GM19043 (cell line): ENCODE measurements around the gene CYP2U1.
"Not testable (repeated sequence)": the region's sequence is repeated elsewhere in the genome, so short reads cannot be mapped to it uniquely, and the experiment has no call there.

ENCODE experiments used
- ATAC-seq: cut with Tn5 transposase; IDR thresholded peaks from one replicate; pipeline ENCODE4 v1.9.1; 2021; ENCODE audit warnings: low read depth; ENCODE audit not compliant: unreplicated experiment

Gene CYP2U1

DNA sequence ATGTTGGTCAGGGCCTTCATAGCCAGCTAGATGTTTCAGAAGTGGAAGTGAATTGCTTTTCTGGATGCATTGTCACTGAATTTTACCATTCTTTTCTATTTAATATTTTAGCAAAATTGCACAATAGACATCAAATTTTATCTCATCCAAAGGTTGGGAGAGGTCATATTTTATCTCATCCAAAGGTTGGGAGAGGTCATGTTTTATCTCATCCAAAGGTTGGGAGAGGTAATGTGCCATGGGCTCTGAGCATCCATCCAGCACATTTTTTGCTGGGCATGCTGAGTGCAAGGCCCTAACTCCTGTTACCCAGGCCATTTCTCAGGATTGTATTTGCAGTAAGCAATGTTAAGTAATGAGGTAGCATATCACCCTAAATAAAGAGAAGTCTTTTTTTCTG is 14.7 kb upstream of the CYP2U1 start:
- ATAC-seq, result no peak

- no peak for ATAC-seq
Observed at GRCh38 chr4:107917500-107917899, 13.8 kb upstream of the CYP2U1 start.

DNA sequence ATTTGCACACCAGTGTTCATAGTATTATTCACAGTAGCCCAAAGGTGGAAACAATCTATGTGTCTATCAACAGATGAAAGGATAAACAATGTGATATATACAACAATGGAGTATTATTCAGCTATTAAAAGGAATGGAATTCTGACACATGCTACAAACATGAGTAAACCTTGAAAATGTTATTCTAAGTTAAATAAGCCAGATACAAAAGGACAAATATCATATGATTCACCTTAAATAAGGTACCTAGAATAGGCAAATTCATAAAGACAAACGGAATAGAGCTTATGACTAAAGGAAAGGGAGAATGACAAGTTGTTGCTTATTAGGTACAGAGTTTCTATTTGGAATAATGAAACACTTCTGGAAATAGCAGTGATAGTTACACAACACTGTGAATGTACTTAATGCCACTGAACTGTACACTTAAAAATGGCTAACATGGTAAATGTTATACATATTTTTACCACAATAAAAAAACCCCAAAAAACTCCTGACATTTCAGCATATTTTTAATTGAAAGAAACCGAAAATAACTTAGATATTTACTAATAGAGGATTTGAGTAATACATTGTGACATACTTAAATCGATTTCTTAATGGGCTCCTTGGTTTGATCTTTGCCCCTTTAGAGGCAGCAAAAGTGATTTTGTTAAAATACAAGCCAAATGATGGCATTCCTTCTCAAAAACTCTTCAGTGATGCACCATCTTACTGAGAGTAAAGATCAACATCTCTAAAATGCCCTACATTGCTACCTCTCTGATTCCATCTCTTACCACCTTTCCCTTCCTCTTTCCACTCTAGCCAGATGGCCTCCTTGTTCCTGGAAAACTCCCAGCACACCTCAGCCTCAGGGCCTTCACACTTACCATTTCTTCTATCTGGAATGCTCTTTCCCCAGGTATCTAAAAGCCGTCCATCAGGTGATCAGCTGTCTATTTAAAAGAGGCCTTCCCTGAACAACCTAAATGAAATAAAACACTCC is 8.6 kb upstream of the CYP2U1 start:
- no peak for ATAC-seq

DNA sequence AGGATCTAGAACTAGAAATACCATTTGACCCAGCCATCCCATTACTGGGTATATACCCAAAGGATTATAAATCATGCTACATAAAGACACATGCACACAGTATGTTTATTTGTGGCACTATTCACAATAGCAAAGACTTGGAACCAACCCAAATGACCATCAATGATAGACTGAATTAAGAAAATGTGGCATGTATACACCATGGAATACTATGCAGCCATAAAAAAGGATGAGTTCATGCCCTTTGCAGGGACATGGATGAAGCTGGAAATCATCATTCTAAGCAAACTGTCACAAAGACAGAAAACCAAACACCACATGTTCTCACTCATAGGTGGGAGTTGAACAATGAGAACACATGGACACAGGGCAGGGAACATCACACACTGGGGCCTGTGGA is 5.6 kb upstream of the CYP2U1 start:
- ATAC-seq, result not testable (repeated sequence)

GRCh38 chr4:107926875-107927274 is 4.5 kb upstream of the CYP2U1 start:
- ATAC-seq, result not testable (repeated sequence)

- ATAC-seq, result peak; percentile 19
Observed at GRCh38 chr4:107931775-107932321, 499 bp downstream of the CYP2U1 start.

GRCh38 chr4:107935246-107935645 is 3.9 kb downstream of the CYP2U1 start:
- ATAC-seq, result no peak

DNA sequence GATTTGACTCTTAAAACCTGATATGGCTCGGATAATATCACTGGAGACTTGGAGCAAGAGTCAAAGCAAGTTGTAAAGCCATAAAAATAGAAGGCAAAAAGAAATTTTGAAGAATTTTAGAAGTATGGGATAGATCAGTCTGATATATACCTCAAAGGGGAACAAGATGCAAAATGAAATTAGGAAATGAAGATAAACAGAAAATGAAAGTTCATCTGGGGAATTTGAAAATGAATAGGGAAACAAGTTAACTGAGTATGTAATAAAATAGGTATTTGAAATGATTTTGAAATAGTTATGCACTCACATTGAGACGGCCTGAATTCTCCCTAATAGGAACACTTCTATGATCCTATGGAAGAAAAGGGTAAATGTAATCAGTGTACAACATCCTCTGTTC is 5.7 kb downstream of the CYP2U1 start:
- no peak for ATAC-seq

- no peak for ATAC-seq
Observed at GRCh38 chr4:107939307-107939706, 8.0 kb downstream of the CYP2U1 start.

GRCh38 chr4:107945809-107946208 is 14.5 kb downstream of the CYP2U1 start:
- ATAC-seq, result no peak

DNA sequence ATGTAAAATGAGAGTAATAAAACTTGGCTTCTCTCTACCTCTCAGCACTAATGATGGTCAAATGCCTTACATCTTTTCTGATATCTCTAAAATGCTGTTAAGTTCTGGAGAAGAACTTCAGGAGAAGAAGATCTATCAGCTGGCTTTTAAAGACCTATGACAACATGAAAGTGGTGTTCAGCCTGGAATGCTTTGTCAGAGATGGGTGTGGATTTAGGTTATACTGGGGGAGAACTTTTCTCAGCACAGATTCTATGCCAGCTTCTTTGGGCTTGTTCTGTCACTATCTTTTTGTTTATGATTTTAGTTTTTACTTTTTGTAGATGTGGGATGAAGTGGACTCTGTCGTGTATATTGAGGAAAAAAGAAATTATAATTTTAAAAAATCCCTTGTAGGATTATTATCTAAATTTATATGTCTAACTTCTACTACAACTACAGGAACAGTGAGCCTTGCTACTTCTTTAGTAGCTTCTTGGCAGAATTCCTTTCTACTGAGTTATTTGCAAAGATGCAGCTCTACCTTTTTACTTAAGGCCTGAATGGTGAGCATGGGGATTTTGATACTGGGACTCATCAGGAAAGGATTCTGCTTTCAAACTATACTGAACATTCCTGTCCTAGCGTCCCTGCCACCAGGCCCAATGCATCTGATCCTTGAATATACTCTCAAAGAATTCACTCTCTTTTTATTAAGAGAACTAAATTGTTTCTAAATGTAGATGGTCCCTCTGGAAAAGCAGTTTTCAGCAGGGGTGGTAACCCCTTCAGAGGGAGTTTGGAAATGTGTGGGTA is 19.6 kb downstream of the CYP2U1 start:
- ATAC-seq, result no peak

- ATAC-seq, result no peak
Observed at GRCh38 chr4:107951551-107951950, 20.2 kb downstream of the CYP2U1 start.

- no peak for ATAC-seq
Observed at GRCh38 chr4:107956011-107956410, 24.7 kb downstream of the CYP2U1 start.

- no peak for ATAC-seq
Observed at GRCh38 chr4:107966903-107967302, 35.6 kb downstream of the CYP2U1 start.

DNA sequence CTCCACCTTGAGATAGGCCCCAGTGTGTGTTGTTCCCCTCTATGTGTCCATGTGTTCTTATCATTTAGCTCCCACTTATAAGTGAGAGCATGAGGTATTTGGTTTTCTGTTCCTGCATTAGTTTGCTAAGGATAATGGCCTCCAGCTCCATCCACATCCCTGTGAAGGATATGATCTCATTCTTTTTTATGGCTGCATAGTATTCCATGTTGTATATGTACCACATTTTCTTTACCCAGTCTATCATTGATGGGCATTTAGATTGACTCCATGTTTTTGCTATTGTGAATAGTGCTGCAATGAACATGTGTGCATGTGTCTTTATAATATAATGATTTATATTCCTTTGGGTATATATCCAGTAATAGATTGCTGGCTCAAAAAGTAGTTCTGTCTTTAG is 36.2 kb downstream of the CYP2U1 start:
- not testable (repeated sequence) for ATAC-seq

DNA sequence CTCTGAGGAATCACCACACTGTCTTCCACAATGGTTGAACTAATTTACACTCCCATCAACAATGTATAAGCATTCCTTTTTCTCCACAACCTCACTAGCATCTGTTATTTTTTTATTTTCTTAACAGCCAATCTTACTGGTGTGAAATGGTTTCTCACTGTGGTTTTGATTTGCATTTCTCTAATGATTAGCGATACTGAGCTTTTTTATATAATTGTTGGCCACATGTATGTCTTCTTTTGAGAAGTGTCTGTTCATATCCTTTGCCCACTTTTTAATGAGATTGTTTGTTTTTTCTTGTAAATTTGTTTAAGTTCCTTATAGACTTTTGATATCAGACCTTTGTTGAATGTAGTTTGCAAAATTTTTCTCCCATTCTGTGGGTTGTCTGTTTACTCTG is 36.6 kb downstream of the CYP2U1 start:
- not testable (repeated sequence) for ATAC-seq

DNA sequence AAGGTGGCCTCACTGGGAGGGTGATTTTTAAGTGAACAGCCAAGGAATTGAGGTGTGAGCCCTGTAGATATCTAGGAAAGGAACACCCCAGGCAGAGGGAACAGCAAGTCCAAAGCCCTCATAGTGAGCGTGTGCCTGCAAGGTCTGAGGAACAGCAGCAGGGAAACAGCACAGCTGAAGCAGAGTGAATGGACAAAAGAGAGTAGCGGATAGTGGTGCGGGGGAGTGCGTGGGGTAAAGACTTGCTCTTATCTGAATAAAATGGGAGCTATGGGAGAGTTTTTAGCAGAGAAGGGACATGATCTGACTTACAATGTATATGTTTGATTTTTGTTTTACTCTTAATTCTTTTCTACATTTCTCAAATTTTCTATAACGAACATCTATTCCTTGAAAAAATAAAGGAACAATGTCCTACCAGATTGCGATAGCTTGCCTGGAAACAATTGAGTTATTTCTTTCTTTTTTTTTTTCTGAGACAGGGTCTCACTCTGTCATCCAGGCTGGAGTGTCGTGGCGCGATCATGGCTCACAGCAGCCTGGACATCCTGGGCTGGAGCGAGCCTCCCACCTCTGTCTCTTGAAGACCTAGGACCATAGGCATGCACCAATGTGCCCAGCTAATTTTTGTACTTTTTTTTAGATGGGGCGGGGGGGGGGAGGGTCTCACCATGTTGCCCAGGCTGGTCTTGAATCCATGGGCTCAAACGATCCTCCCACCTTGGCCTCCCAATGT is 38.9 kb downstream of the CYP2U1 start:
- ATAC-seq, result no peak

- no peak for ATAC-seq
Observed at GRCh38 chr4:107972605-107973004, 41.3 kb downstream of the CYP2U1 start.

DNA sequence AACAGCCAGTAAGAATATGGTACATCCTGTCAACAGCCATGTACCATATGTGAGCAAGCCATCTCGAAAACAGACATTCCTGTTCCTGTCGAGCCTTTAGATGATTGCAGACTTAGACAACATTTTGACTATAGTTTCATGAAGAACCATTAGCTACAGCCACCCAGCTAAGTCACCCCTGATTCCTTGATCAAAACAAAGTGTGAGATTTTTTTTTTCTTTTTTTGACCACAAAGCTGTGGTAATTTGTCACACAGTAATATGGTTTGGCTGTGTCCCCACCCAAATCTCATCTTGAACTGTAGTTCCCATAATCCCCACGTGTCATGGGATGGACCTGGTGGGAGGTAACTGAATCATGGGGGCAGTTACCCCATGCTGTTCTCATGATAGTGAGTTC is 43.2 kb downstream of the CYP2U1 start:
- ATAC-seq, result no peak

DNA sequence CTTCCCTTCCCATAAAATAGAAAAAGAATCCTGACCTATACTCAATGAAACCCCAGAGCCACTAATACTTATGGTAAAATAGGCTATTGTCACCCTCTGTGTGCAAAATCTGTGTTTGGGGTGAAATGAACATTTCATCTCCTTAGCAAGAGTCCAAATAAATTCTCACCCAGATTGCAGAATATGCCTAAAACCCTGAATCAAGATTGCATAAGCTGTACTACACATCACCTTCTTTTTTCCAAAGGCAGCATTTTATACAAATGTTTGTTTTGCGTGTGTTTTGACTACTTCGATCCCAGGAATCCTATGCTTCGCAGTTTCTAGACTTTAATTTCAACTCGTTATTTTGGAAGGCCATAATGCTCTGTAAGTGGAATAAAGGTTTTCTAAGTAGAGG is 46.1 kb downstream of the CYP2U1 start:
- ATAC-seq, result no peak
